GM12878 (cell line): Measurements from ENCODE around the gene NUDT3.

ENCODE experiments used
- EED ChIP-seq: sonication (generic); IDR thresholded peaks from 2 replicates; pipeline ENCODE4 v1.6.1; 2016; ENCODE audit warnings: antibody characterized with exemption, low read depth
- ELK1 ChIP-seq: IDR thresholded peaks from 2 replicates; pipeline ENCODE4 v1.6.1; 2012; ENCODE audit warnings: low read depth, low read length, improper control_type of control experiment

DNA sequence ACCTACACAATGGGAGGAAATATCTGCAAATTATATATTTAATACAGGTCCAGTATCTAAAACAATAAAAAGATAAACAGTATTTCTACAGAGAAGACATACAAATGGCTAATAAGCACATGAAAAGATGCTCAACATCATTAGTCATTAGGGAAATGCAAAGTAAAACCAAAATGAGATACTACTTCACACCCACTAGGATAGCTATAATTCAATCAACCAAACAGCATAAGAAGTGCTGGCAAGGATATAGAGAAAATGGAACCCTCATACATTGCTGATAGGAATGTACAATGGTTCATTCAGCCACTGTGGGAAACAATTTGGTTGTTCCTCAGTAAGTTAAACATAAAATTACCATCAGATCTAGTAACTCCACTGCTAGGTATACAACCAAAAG lies 48.7 kb downstream of the NUDT3 start:
- TF ChIP-seq ELK1 (no peak), EED (no peak)
